Activated CD4-positive, alpha-beta memory T cell treated with anti-CD3 and anti-CD28 coated beads for 36 hours (primary cell): ENCODE data around the gene FAM118A. TPM values are rescaled to one million over a fixed set of nuclear protein-coding genes. Genes with fewer than 3 reads are reported as not detected.
"Not testable (repeated sequence)": the region's sequence is repeated elsewhere in the genome, so short reads cannot be mapped to it uniquely, and the experiment has no call there.

Experiments
- CTCF ChIA-PET: fragments of 350-600 bp; sonication (Branson Sonifier 250); formaldehyde crosslinking; loops from one replicate; lab custom pipeline; 2021; ENCODE audit warnings: antibody characterized with exemption, inconsistent platforms; lab: Charles Lee
- POLR2A ChIA-PET: fragments of 350-600 bp; sonication (Branson Sonifier 250); formaldehyde crosslinking; loops from one replicate; lab custom pipeline; 2021; ENCODE audit warnings: antibody characterized with exemption; lab: Charles Lee
- DNase-seq: peaks from one replicate; pipeline ENCODE4 v3.0.0-alpha.2; 2020
- H3K27ac Mint-ChIP-seq: one replicate; pipeline ENCODE4 v1.8.0; 2021; ENCODE audit warnings: mixed read lengths
- H3K27me3 Mint-ChIP-seq: one replicate; pipeline ENCODE4 v1.8.0; 2021; ENCODE audit warnings: mixed read lengths
- H3K36me3 Mint-ChIP-seq: one replicate; pipeline ENCODE4 v1.8.0; 2021; ENCODE audit warnings: mixed read lengths
- H3K4me1 Mint-ChIP-seq: one replicate; pipeline ENCODE4 v1.8.0; 2021; ENCODE audit warnings: low read depth, mixed read lengths
- H3K4me3 Mint-ChIP-seq: one replicate; pipeline ENCODE4 v1.8.0; 2021; ENCODE audit warnings: mild to moderate bottlenecking, mixed read lengths
- H3K9me3 Mint-ChIP-seq: one replicate; pipeline ENCODE4 v1.8.0; 2021; ENCODE audit warnings: mixed read lengths
- intact Hi-C: fragments of 100-400 bp; cut with micrococcal nuclease; formaldehyde crosslinking; loops from one replicate; pipeline ENCODE4 v1.15.1; 2023
- total RNA-seq, 2 experiments: library from RNA; stranded (reverse); gene quantifications; one replicate each; pipeline ENCODE4 v1.2.3, GENCODE V29; 2021

Gene FAM118A
- total RNA-seq, 2 experiments from 2014 or later = 55.0 to 56.5 TPM

- peaks cover 13% of the 10 kb centered on the region for H3K27me3 Mint-ChIP-seq
- intact Hi-C loops = no loop called here
- H3K4me1 Mint-ChIP-seq = peaks cover 6% of the 10 kb centered on the region
- CTCF ChIA-PET = interaction anchor here (0.6 to 1.9 kb wide), 6 partner anchors 12 to 997 kb away, joined by 3 to 6 read pairs (median 5); partner anchors contain the start of gene TTC38
- POLR2A ChIA-PET = no interaction called here
- no peak overlapping the region for H3K27ac Mint-ChIP-seq
- no peaks in the 10 kb centered on the region for H3K36me3 Mint-ChIP-seq
- no peaks in the 10 kb centered on the region for H3K9me3 Mint-ChIP-seq
- H3K4me3 Mint-ChIP-seq = no peak overlapping the region
- DNase-seq = no peak
Observed at GRCh38 chr22:45270095-45271020, 39.4 kb upstream of the FAM118A start.

GRCh38 chr22:45271667-45272201 lies 38.0 kb upstream of the FAM118A start:
- H3K4me1 Mint-ChIP-seq = peaks cover 6% of the 10 kb centered on the region
- ChIA-PET POLR2A (no interaction called here), CTCF (interaction anchor here (0.7 to 1.7 kb wide), 5 partner anchors 143 to 282 kb away, joined by 3 to 8 read pairs (median 4); no protein-coding TSS in a partner anchor)
- intact Hi-C loops = no loop called here
- no peaks in the 10 kb centered on the region for H3K36me3 Mint-ChIP-seq
- no peak overlapping the region for H3K4me3 Mint-ChIP-seq
- peaks cover 13% of the 10 kb centered on the region for H3K27me3 Mint-ChIP-seq
- no peaks in the 10 kb centered on the region for H3K9me3 Mint-ChIP-seq
- H3K27ac Mint-ChIP-seq = no peak overlapping the region
- DNase-seq = no peak

GRCh38 chr22:45272498-45272897 lies 37.2 kb upstream of the FAM118A start:
- H3K4me3 Mint-ChIP-seq = no peak overlapping the region
- CTCF ChIA-PET = interaction anchor here (0.6 to 0.9 kb wide), 3 partner anchors 162 to 1126 kb away, joined by 3 read pairs; no protein-coding TSS in a partner anchor
- POLR2A ChIA-PET = no interaction called here

GRCh38 chr22:45273452-45274075 lies 36.2 kb upstream of the FAM118A start:
- POLR2A ChIA-PET = no interaction called here
- intact Hi-C loops = no loop called here
- no peak for DNase-seq
- CTCF ChIA-PET = no interaction called here
- Mint-ChIP-seq H3K36me3 (no peaks in the 10 kb centered on the region), H3K27me3 (peaks cover 13% of the 10 kb centered on the region), H3K4me3 (no peak overlapping the region), H3K27ac (no peak overlapping the region), H3K9me3 (no peaks in the 10 kb centered on the region), H3K4me1 (peaks cover 6% of the 10 kb centered on the region)

More at GRCh38 chr22:45272498-45272897, 37.2 kb upstream of the FAM118A start:
- Mint-ChIP-seq H3K36me3 (no peaks in the 10 kb centered on the region), H3K27me3 (peaks cover 13% of the 10 kb centered on the region), H3K27ac (no peak overlapping the region), H3K4me1 (peaks cover 6% of the 10 kb centered on the region), H3K9me3 (no peaks in the 10 kb centered on the region)
- no peak for DNase-seq
- intact Hi-C loops = no loop called here

GRCh38 chr22:45276507-45277105 lies 33.1 kb upstream of the FAM118A start:
- CTCF ChIA-PET = no interaction called here
- DNase-seq = no peak
- intact Hi-C loops = no loop called here

GRCh38 chr22:45277720-45278119 lies 32.0 kb upstream of the FAM118A start:
- H3K27ac Mint-ChIP-seq, CTCF ChIA-PET: not testable (repeated sequence)

More at GRCh38 chr22:45276507-45277105, 33.1 kb upstream of the FAM118A start:
- Mint-ChIP-seq H3K9me3 (no peaks in the 10 kb centered on the region), H3K36me3 (no peaks in the 10 kb centered on the region), H3K27me3 (peaks cover 2% of the 10 kb centered on the region), H3K4me1 (peaks cover 5% of the 10 kb centered on the region), H3K4me3 (no peak overlapping the region), H3K27ac (no peak overlapping the region)
- POLR2A ChIA-PET = no interaction called here

GRCh38 chr22:45278125-45278524 lies 31.6 kb upstream of the FAM118A start:
- no peak overlapping the region for H3K4me3 Mint-ChIP-seq
- ChIA-PET POLR2A (no interaction called here), CTCF (no interaction called here)
- no peak for DNase-seq
- no peak overlapping the region for H3K27ac Mint-ChIP-seq
- H3K36me3 Mint-ChIP-seq = no peaks in the 10 kb centered on the region
- H3K4me1 Mint-ChIP-seq = peaks cover 5% of the 10 kb centered on the region
- no peaks in the 10 kb centered on the region for H3K9me3 Mint-ChIP-seq
- H3K27me3 Mint-ChIP-seq = peaks cover 2% of the 10 kb centered on the region
- intact Hi-C loops = no loop called here

More at GRCh38 chr22:45277720-45278119, 32.0 kb upstream of the FAM118A start:
- H3K27me3 Mint-ChIP-seq, H3K4me3 Mint-ChIP-seq, intact Hi-C loops, H3K9me3 Mint-ChIP-seq, DNase-seq, H3K4me1 Mint-ChIP-seq, H3K36me3 Mint-ChIP-seq, POLR2A ChIA-PET: not testable (repeated sequence)

- Mint-ChIP-seq H3K4me1 (peaks cover 5% of the 10 kb centered on the region), H3K36me3 (no peaks in the 10 kb centered on the region), H3K27ac (no peak overlapping the region), H3K27me3 (peaks cover 7% of the 10 kb centered on the region), H3K4me3 (no peak overlapping the region), H3K9me3 (no peaks in the 10 kb centered on the region)
- intact Hi-C loops = no loop called here
- CTCF ChIA-PET = no interaction called here
- no peak for DNase-seq
- POLR2A ChIA-PET = no interaction called here
Observed at GRCh38 chr22:45280587-45280980, 29.1 kb upstream of the FAM118A start.

GRCh38 chr22:45281010-45281409 lies 28.7 kb upstream of the FAM118A start:
- Mint-ChIP-seq H3K27me3 (peaks cover 7% of the 10 kb centered on the region), H3K9me3 (no peaks in the 10 kb centered on the region), H3K4me1 (peaks cover 5% of the 10 kb centered on the region), H3K36me3 (no peaks in the 10 kb centered on the region), H3K27ac (no peak overlapping the region), H3K4me3 (no peak overlapping the region)
- CTCF ChIA-PET = no interaction called here
- POLR2A ChIA-PET = no interaction called here
- no peak for DNase-seq
- intact Hi-C loops = no loop called here

GRCh38 chr22:45284705-45285262 lies 24.9 kb upstream of the FAM118A start, which contains the start of gene UPK3A:
Gene UPK3A, plus strand, starts transcription at chr22:45284949. Its CDS starts 65 bp downstream, at chr22:45285014.
- no peak within 1 kb of the TSS for H3K27ac Mint-ChIP-seq
- intact Hi-C loops = no loop called here
- peaks cover 9% of the 10 kb centered on the region for H3K27me3 Mint-ChIP-seq
- H3K36me3 Mint-ChIP-seq = no peaks in the 10 kb centered on the region
- peak; percentile 70 for DNase-seq
- ChIA-PET CTCF (no interaction called here), POLR2A (no interaction called here)
- peaks cover 5% of the 10 kb centered on the region for H3K4me1 Mint-ChIP-seq
- no peaks in the 10 kb centered on the region for H3K9me3 Mint-ChIP-seq
- no peak within 1 kb of the TSS for H3K4me3 Mint-ChIP-seq

- intact Hi-C loops = no loop called here
- Mint-ChIP-seq H3K4me1 (no peaks in the 10 kb centered on the region), H3K4me3 (no peak overlapping the region), H3K36me3 (no peaks in the 10 kb centered on the region), H3K27me3 (peaks cover 9% of the 10 kb centered on the region), H3K9me3 (no peaks in the 10 kb centered on the region), H3K27ac (no peak overlapping the region)
- ChIA-PET POLR2A (no interaction called here), CTCF (no interaction called here)
- DNase-seq = no peak
Observed at GRCh38 chr22:45285263-45286058, 24.3 kb upstream of the FAM118A start.
